GM19467 (cell line): ENCODE results near the gene LDB2.

Experiments used
- ATAC-seq: cut with Tn5 transposase; IDR thresholded peaks from one replicate; pipeline ENCODE4 v1.9.1; 2021; ENCODE audit warnings: mild to moderate bottlenecking, moderate library complexity; ENCODE audit not compliant: unreplicated experiment

Gene LDB2

DNA sequence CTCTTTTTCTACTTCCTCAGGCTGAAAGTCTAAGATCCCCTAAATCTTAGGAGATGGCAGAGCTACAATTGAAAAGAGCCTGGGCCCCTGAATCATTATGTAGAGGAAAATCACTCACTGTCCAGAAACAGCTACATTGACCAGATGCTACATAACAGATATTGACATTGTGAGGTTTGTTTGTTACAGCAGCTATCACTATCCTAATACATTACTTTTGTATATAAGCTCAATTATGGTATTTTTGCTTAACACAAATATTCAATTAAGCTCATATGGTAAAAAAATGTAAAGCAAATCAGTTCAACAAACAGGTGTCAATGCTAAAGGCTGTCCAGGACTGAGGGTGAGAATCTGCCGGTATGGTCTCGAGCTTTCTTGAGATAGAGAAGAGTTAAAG, 89.4 kb downstream of the LDB2 start:
- ATAC-seq = no peak

DNA sequence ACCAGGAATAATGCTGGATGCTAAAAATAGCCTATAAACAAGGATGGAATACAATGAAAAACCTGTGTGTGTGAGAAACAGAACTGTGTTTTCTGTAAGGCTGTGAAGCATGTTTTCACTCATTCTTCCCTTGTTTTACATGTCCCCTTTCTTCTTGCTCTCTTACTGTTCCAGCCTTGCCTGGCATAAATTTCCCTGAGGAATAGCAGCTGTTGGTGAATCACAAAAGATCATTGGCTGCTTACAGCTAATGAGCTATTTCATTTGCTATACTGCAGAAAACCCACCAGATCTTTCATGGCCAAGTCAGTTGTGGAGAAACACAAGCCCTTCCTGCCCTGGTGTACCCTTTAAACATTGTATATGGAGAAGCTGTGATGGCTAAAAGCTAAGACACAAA, 91.1 kb downstream of the LDB2 start:
- ATAC-seq = no peak

DNA sequence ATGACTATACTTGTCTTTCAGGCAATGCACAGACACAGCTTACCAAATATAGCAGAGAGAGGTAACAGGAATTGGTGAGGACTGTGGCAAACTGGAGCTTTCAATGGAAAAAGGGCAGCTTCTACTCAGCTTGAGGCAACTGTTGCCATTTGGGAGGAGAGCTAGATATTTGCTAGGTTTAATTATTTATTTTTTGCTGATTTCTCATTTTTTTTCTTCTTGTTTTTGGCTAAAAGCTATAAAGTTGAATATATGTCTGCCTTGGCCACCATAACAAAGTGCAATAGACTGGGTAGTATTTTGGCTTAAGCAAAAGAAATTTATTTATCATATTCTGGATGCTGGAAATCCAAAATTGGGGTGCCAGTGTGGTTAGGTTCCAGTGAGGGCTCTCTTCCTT, 93.9 kb downstream of the LDB2 start:
- no peak for ATAC-seq

DNA sequence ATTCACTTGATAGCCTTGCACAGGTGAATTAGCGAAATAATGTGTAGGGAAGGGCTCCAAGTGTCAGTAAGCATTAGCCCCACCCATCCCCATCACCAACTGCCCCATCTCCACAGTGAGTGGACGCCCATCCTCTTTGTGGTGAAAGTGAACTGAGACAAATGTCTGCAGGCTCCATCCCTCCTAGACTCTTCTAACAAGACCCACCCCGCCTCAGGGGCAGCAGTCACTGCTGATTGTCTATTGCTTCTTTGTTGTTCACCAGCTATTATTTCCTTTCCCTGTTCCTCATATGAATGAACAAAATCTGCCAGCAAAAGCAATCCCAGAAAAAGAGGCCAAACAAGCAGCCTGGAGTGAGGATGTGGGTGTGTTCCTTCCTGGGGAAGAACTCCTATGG, 96.4 kb downstream of the LDB2 start:
- ATAC-seq = no peak

GRCh38 chr4:16801356-16801755, 97.1 kb downstream of the LDB2 start:
- ATAC-seq = no peak

DNA sequence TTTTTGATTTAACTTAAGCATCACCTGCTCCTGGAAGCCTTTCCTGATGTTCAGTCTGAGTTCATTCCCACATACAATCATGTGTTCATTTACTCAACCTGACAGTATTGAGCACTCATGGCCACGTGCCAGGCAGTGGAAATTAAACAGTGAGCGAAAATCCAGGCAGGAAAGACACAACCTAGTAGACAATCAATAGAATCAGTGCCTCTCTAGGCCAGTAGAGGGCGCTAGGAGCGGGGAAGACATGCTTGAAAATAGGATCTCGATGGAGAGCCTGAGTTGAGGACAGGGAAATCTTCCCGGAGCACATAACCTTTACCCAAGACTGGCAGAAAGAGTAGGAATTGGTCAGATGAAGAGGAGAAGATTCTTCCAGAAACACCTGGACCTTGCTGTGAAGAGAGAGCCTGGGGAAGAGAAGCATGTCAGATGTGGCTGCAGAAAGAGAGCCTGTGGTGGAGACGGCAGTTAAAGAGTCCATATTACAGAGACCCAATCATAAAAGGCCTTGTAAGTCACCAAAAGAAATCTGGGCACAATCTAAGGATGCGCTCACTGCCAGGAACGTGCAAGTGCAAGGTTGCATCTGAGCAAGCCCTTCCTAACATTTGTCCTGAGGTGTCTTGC, 103.5 kb downstream of the LDB2 start:
- no peak for ATAC-seq

- ATAC-seq = no peak
Measured at GRCh38 chr4:16791460-16791859, 107.0 kb downstream of the LDB2 start.

DNA sequence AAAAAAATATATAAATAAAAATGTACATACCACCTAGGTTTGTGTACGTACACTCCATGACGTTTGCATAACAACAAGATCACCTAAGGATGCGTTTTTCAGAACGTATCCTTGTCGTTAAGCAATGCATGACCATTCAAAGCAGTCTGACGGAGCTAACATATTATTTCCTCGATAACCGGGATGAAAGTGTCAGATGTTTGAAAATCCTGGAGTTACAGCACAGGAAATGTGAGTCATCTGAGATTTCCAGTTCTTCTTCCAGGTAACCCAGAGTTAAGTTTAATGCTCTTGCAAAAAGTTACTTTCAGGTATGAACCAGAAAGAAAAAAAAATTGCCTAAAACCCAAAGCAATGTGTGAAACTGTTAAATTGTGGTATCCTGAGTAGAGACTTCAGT, 107.9 kb downstream of the LDB2 start:
- no peak for ATAC-seq

- no peak for ATAC-seq
Measured at GRCh38 chr4:16788868-16789267, 109.6 kb downstream of the LDB2 start.

- no peak for ATAC-seq
Measured at GRCh38 chr4:16785793-16786527, 112.5 kb downstream of the LDB2 start.

DNA sequence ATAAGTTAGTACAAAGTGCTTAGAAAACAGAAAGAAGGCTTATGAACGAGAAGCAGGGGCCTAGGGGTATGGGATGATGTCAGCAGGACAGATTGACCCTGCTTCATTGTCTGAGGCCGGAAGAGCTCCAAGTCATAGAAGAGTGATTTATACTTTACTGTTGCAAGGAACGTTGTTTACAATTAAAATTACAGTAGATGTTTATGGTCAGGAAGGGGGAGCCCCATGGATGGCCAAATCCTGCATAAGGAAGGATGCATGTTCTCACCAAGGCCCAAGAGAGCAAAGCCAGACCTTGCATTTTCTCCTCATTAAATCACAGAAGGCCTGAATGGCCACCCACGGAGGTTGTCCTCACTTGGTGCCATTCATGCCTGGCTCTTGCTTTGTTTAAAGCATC, 115.3 kb downstream of the LDB2 start:
- no peak for ATAC-seq

- ATAC-seq = no peak
Measured at GRCh38 chr4:16779028-16779675, 119.3 kb downstream of the LDB2 start.

- no peak for ATAC-seq
Measured at GRCh38 chr4:16777726-16778125, 120.7 kb downstream of the LDB2 start.

DNA sequence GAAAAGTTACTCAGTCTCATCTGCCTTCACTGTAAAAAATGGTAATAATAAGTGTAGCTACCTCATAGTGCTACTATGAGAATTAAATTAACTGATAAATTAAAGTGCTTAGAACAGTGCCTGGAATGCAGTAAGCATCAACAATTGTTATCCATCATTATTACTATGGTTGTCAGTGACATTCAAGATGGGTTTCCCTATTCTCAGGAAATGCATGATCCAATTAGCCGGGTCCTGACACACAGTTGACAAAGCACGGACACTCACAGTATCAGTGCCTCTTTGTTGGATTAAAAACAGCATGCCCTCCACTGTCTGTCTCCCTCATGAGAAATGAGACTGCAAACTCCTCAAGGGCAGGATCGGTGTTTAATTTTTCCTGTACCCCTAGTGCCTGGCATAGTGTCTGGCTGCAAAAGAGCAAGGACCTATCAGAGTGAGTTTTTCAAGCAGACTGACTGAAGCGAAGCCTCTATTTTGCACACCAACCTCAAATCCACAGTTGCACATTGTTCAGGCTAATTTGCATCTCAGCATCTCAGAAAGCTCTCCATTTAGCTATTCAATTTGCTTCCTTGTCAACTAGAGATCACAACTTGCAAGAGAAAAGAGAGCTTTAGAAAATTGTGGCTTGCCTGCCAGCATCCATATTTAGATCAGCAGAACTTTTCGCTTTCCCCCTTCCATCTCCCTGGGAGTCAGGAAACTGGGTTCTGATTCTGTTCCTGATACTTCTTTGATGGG, 122.9 kb downstream of the LDB2 start:
- ATAC-seq = no peak

- no peak for ATAC-seq
Measured at GRCh38 chr4:16772366-16772850, 126.0 kb downstream of the LDB2 start.

DNA sequence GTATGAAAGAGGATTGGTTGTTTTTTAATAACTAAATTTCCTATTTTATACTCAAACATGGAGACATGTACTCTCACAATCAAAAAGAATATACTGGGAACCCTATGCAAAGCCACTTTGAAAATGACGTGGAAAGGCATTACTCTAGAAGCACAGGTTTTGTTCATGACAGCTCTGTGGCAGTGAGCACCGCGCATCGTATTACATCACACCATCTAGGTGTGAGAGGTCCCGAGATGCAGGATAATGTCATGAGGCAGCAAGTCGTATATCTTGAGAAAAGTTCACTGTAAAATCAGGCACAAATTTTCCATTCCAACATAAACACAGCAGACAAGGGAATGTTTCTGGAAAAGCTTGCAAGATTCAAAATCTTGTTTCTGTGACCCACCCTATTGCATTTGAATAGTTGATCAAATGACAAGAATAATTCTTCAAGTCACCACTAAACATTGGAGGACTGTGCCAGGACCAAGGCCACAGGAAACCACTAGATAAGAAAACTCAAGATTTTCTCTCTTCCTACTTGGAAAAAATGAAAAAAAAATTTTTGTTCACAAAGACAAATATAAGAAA, 127.6 kb downstream of the LDB2 start:
- ATAC-seq = no peak

- no peak for ATAC-seq
Measured at GRCh38 chr4:16767861-16768260, 130.6 kb downstream of the LDB2 start.

- no peak for ATAC-seq
Measured at GRCh38 chr4:16767251-16767650, 131.2 kb downstream of the LDB2 start.

DNA sequence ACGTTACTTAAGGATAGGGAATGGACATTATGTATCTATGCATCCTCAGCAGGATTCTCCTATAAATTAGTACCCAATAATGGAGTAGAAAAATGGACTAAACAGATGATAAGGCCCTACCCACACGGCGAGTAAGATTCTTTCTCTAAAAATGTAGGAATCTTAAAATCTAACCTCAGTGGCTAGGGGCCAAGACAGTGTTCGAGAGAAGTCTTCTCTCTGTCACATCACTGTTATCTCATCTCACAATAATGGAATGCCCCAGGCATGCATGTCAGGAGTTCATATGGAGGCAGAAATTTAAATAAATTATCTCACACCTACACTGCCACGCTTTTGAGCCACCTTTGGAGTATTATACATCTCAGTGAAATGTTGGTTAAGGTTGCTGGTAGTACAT, 132.9 kb downstream of the LDB2 start:
- no peak for ATAC-seq

- ATAC-seq = no peak
Measured at GRCh38 chr4:16764622-16765021, 133.8 kb downstream of the LDB2 start.
